Measurements from ENCODE around the gene RAB21. TPM values are rescaled to one million over a fixed set of nuclear protein-coding genes. Genes with fewer than 3 reads are reported as not detected.

Gene RAB21
- total and polyA plus RNA-seq, 9 donors: 8.8 to 77.0 (median 64.3) TPM

GRCh38 chr12:71732357-71732712, 22.3 kb upstream of the RAB21 start:
- WGBS, 3 donors: 78 to 86% (median 80%) methylated on average over 3 of the region's 3 CpGs
- Histone ChIP-seq H3K27me3 (no peaks in the 10 kb centered on the region), H3K27ac (no peak overlapping the region), H3K36me3 (no peaks in the 10 kb centered on the region), H3K4me3 (no peak overlapping the region), H3K9me3 (no peaks in the 10 kb centered on the region), H3K4me1 (ENCODE audit: insufficient read depth) (no peaks in the 10 kb centered on the region)
- no peak for TF ChIP-seq POLR2A (IDR thresholded peaks at IDR 0.05)
- no peak for DNase-seq
- intact Hi-C loops (cut with DNase I): no loop called here

- 91 to 97% (median 95%) methylated on average over 1 of the region's 1 CpG for WGBS, 3 donors
- Histone ChIP-seq H3K9me3 (no peaks in the 10 kb centered on the region), H3K27ac (no peak overlapping the region), H3K27me3 (no peaks in the 10 kb centered on the region), H3K4me1 (ENCODE audit: insufficient read depth) (no peaks in the 10 kb centered on the region), H3K36me3 (no peaks in the 10 kb centered on the region), H3K4me3 (no peak overlapping the region)
- intact Hi-C loops (cut with DNase I): no loop called here
- no peak for DNase-seq
- TF ChIP-seq CTCF (IDR thresholded peaks at IDR 0.05) (no peak), POLR2A (IDR thresholded peaks at IDR 0.05) (no peak), EP300 (IDR thresholded peaks at IDR 0.05) (no peak)
Observed at GRCh38 chr12:71737197-71737596, 17.5 kb upstream of the RAB21 start.

GRCh38 chr12:71742998-71743397, 11.7 kb upstream of the RAB21 start:
- intact Hi-C loops (cut with DNase I): no loop called here
- no peaks in the 10 kb centered on the region for H3K9me3 ChIP-seq
- no peak for TF ChIP-seq CTCF (IDR thresholded peaks at IDR 0.05)
- no peak for TF ChIP-seq EP300 (IDR thresholded peaks at IDR 0.05)
- no peak for TF ChIP-seq POLR2A (IDR thresholded peaks at IDR 0.05)
- no peak for DNase-seq
- H3K27ac ChIP-seq: no peak overlapping the region
- WGBS, 3 donors: 0 to 95% (median 1%) methylated on average over 1 of the region's 1 CpG
- H3K4me1 ChIP-seq (ENCODE audit: insufficient read depth): no peaks in the 10 kb centered on the region
- no peak overlapping the region for H3K4me3 ChIP-seq
- no peaks in the 10 kb centered on the region for H3K27me3 ChIP-seq
- no peaks in the 10 kb centered on the region for H3K36me3 ChIP-seq

GRCh38 chr12:71744522-71745300, 10.0 kb upstream of the RAB21 start:
- H3K27me3 ChIP-seq: no peaks in the 10 kb centered on the region
- no peak overlapping the region for H3K27ac ChIP-seq
- intact Hi-C loops (cut with DNase I): loop anchor here in 1 of 4 donors (5.0 kb wide), 1 partner anchor 327 kb away; no protein-coding TSS in a partner anchor
- H3K4me1 ChIP-seq (ENCODE audit: insufficient read depth): no peaks in the 10 kb centered on the region
- no peak for DNase-seq
- TF ChIP-seq POLR2A (IDR thresholded peaks at IDR 0.05): no peak
- no peak for TF ChIP-seq CTCF (IDR thresholded peaks at IDR 0.05)
- TF ChIP-seq EP300 (IDR thresholded peaks at IDR 0.05): no peak
- 72 to 76% (median 75%) methylated on average over 5 of the region's 5 CpGs for WGBS, 3 donors
- no peaks in the 10 kb centered on the region for H3K9me3 ChIP-seq
- H3K36me3 ChIP-seq: no peaks in the 10 kb centered on the region
- H3K4me3 ChIP-seq: no peak overlapping the region

- Histone ChIP-seq H3K4me3 (no peak overlapping the region), H3K27me3 (no peaks in the 10 kb centered on the region), H3K27ac (no peak overlapping the region), H3K36me3 (no peaks in the 10 kb centered on the region), H3K9me3 (no peaks in the 10 kb centered on the region), H3K4me1 (ENCODE audit: insufficient read depth) (no peaks in the 10 kb centered on the region)
- intact Hi-C loops (cut with DNase I): loop anchor here in 1 of 4 donors (5.0 kb wide), 1 partner anchor 330 kb away; no protein-coding TSS in a partner anchor
- no peak for TF ChIP-seq POLR2A (IDR thresholded peaks at IDR 0.05)
- no peak for TF ChIP-seq EP300 (IDR thresholded peaks at IDR 0.05)
- TF ChIP-seq CTCF (IDR thresholded peaks at IDR 0.05): peak; percentile 33 to 64 (median 56)
- WGBS, 3 donors: 22 to 36% (median 23%) methylated on average over 4 of the region's 4 CpGs
- DNase-seq: peak in 3 of 5 donors; percentile 23 to 36 (median 31)
Observed at GRCh38 chr12:71746974-71747611, 7.6 kb upstream of the RAB21 start.
